Tracheal epithelial cell (primary cell): ENCODE data around the gene HDGFL3. TPM values are rescaled to one million over a fixed set of nuclear protein-coding genes. Genes with fewer than 3 reads are reported as not detected.

ENCODE experiments used
- total RNA-seq: library from RNA; depleted of rRNA; stranded (reverse); fragments of >200 nt; gene quantifications from 2 replicates; pipeline ENCODE4 v1.2.1, GENCODE V29; 2014

HDGFL3 gene
- total RNA-seq: 52.2 and 52.8 TPM in 2 replicates

GRCh38 chr15:83207660-83208366 lies at the start of gene HDGFL3:
Gene HDGFL3 (minus strand): TSS chr15:83207823. CDS start chr15:83207414, 409 bp downstream.

GRCh38 chr15:83106994-83107840 lies 100.4 kb downstream of the HDGFL3 start, which contains the start of gene TM6SF1:
Gene TM6SF1 (plus strand): TSS chr15:83107645. CDS start chr15:83107681, 36 bp downstream.

Other genes with a start within 250 kb of the HDGFL3 start
- gene RAMAC, start 221.6 kb downstream of the HDGFL3 start, total RNA-seq: 63.9 and 64.6 TPM in 2 replicates
- 3.6 and 8.7 TPM in 2 replicates for gene C15orf40, start 196.2 kb downstream of the HDGFL3 start, total RNA-seq
- 86.0 and 114 TPM in 2 replicates for gene BTBD1, start 140.6 kb downstream of the HDGFL3 start, total RNA-seq
- gene TM6SF1, start 100.2 kb downstream of the HDGFL3 start, total RNA-seq: 2.7 and 2.8 TPM in 2 replicates
- gene BNC1, start 76.8 kb upstream of the HDGFL3 start, total RNA-seq: 52.1 and 69.3 TPM in 2 replicates
- gene SH3GL3, start 239.5 kb upstream of the HDGFL3 start, total RNA-seq: 1.9 and 2.1 TPM in 2 replicates